GM12865 (cell line): Measurements from ENCODE around the gene ACTN2.

Source experiments
- DNase-seq: peaks from one replicate; pipeline ENCODE4 v3.0.0; 2010; ENCODE audit warnings: low read depth
- H3K4me3 ChIP-seq: 2 replicates; pipeline ENCODE4 v1.5.1; 2011; ENCODE audit warnings: mild to moderate bottlenecking, low read depth, low read length, control low read depth
- CTCF ChIP-seq: IDR thresholded peaks from 2 replicates; pipeline ENCODE4 v1.5.1; 2011; ENCODE audit warnings: low read length, control low read depth, low read depth, inconsistent platforms; ENCODE audit not compliant: insufficient read depth; ENCODE audit errors: missing control alignments

ACTN2 gene

DNA sequence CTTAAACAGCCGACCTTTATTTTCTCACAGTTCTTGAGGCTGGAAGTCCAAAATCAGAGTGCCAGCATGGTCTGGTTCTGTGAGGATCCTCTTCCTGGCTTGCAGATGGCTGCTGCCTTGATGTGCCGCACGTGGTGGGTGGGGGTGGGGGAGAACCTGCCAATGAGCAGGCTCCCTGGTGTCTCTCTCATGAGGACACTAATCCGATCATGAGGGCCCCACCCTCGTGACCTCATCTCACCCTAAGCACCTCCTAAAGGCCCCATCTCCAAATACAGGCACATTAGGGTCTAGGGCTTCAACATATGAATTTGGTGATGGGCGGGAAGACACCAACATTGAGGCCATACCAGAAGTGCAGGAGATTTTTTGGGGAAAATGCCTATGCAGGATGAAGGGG lies 37.8 kb downstream of the ACTN2 start:
- DNase-seq: no peak
- TF ChIP-seq CTCF: no peak

DNA sequence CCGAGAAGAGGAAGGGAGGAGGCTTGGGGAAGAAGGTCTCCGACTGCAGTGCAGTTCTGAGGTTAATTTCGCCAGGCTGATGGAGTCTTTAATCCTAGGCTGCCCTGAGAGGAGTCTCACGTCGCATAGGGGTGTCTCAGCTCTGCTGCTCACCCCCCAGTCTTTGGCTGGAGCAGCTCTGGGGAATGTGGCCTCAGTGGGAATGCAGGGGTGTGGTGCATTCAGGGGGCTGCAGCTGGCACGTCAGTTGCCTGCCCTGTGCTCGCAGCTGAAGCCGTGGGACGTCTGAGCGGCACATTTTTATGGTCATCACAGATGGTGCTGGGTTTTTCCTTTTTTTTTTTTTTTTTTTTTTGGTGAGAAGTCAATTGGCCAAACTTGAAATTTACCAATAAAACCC lies 38.2 kb downstream of the ACTN2 start:
- DNase-seq: no peak
- H3K4me3 ChIP-seq: no peak overlapping the region
- no peak for TF ChIP-seq CTCF

More for the DNA sequence above, 37.8 kb downstream of the ACTN2 start:
- H3K4me3 ChIP-seq: no peak overlapping the region

GRCh38 chr1:236725668-236726067 lies 39.4 kb downstream of the ACTN2 start:
- no peak for TF ChIP-seq CTCF
- no peak overlapping the region for H3K4me3 ChIP-seq
- DNase-seq: no peak

DNA sequence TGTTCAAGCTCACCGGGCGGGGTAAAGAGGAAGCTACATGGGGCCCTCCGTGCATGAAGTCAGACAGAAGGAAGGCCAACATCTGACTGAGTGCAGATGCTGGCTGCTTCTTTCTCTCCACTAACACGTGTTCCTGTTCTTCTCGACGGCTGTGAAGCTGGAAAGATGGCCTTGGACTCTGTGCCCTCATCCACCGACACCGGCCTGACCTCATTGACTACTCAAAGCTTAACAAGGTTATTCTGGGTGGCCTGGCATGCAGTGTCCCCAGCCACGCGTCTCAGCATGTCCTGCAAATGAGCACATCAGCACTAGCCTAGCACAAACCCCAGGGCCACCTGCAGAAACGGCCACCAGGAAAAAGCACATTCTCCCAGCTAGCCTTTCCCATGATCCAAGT lies 41.2 kb downstream of the ACTN2 start:
- H3K4me3 ChIP-seq: no peak overlapping the region
- no peak for TF ChIP-seq CTCF
- no peak for DNase-seq

- H3K4me3 ChIP-seq: no peak overlapping the region
- TF ChIP-seq CTCF: no peak
- no peak for DNase-seq
These were observed 42.5 kb downstream of the ACTN2 start for GRCh38 chr1:236728752-236729151.

- no peak for TF ChIP-seq CTCF
- peak; percentile 24 for DNase-seq
- H3K4me3 ChIP-seq: no peak overlapping the region
These were observed 47.4 kb downstream of the ACTN2 start for GRCh38 chr1:236733653-236734052.

- peak; percentile 10 for DNase-seq
- TF ChIP-seq CTCF: no peak
- no peak overlapping the region for H3K4me3 ChIP-seq
These were observed 48.0 kb downstream of the ACTN2 start for GRCh38 chr1:236734141-236734765.
